ENCODE results near the gene KBTBD13.

KBTBD13 gene

DNA sequence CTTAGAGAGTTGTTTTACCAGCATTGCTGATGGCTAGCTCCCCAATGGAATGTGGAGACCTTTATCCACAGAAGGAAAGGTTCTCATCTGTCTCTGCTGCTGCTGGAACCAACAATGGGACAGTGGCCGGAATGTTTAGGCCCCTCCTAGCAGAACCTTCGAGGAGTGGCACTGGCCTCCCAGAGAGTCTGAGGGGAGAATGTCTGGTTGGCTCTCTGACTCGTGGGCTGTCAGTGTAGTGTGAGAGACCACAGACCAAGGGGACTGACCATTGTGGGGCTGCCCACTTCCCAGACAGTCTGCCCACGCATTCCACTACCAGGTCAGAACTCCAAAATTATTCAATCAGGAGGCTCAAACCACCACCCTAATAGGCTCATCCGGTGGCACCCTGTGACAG, 13.8 kb upstream of the KBTBD13 start:
- Histone ChIP-seq H3K4me3 (ENCODE audit: low read length) (no peak overlapping the region), H3K9me3 (ENCODE audit: control insufficient read depth, low read depth, low read length) (no peaks in the 10 kb centered on the region), H3K36me3 (ENCODE audit: control insufficient read depth, low read depth, low read length) (no peaks in the 10 kb centered on the region), H3K9ac (ENCODE audit: low read length) (no peak overlapping the region), H3K27me3 (ENCODE audit: control insufficient read depth, insufficient read depth, low read length) (peaks cover 10% of the 10 kb centered on the region), H3K27ac (ENCODE audit: low read length) (no peak overlapping the region), H3K4me1 (ENCODE audit: control insufficient read depth, low read depth, low read length) (peaks cover 8% of the 10 kb centered on the region)

DNA sequence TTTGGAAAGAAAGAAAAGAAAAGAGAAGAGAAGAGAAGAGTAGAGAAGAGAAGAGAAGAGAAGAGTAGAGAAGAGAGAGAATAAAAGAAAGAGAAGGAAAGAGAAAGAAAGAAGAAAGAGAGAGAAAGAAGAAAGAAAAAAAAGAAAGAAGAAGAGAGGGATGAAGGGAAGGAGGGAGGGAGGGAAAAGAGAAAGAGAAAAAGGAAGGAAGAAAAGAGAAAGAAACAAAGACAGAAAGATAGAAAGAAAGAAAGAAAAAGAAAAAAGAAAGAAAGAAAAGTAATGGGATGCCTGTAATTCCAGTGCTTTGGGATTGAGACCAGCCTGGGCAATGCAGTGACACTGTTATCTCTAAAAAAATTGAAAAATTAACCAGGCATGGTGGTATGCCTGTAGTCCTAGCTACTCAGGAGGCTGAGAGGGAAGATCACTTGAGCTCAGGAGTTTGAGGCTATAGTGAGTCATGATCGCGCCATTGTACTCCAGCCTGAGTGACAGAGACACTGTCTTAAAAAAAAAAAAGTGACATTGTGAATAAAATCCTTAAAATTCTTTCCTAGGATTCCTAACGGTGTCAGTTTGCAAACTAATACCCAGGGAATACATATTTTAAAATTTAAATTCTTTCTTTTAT, 10.4 kb upstream of the KBTBD13 start:
- H3K27ac ChIP-seq (ENCODE audit: low read length): no peak overlapping the region
- no peaks in the 10 kb centered on the region for H3K9me3 ChIP-seq (ENCODE audit: control insufficient read depth, low read depth, low read length)
- no peak overlapping the region for H3K4me3 ChIP-seq (ENCODE audit: low read length)
- H3K27me3 ChIP-seq (ENCODE audit: control insufficient read depth, insufficient read depth, low read length): peaks cover 10% of the 10 kb centered on the region
- H3K9ac ChIP-seq (ENCODE audit: low read length): no peak overlapping the region
- peaks cover 12% of the 10 kb centered on the region for H3K4me1 ChIP-seq (ENCODE audit: control insufficient read depth, low read depth, low read length)
- no peaks in the 10 kb centered on the region for H3K36me3 ChIP-seq (ENCODE audit: control insufficient read depth, low read depth, low read length)

DNA sequence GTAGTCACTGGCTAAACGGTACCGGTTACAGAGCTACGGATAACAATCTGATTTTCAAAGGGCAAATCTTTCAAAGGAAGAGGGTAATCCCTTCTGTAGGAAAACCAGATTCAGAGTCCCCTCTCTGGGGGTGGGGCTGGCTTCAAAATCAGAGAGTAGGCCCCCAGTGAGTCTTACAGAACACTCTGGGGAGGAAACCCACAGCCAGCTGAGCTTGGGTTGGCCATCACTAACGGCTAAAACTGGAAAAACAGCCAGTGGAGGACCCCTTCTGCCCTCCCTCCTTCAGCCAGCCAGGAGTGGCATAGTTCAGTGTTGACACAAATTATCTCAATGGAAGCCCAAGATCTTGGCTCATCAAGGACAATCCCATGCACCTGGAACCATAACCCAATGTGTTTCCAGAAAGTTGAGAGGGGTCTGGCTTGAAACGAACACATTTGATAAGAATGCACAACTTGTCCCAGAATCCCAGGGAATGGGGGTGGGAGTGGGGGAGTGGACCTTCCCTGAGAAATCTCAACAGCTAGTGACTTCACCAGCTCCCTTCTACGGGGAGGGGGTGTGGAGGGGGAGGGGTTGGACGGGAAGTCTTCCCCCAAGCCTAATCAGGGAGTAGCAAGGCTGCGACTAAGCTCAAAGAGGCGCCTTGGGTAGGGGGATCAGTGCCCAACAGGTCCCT, 9.8 kb upstream of the KBTBD13 start:
- no peak overlapping the region for H3K27ac ChIP-seq (ENCODE audit: low read length)
- H3K36me3 ChIP-seq (ENCODE audit: control insufficient read depth, low read depth, low read length): no peaks in the 10 kb centered on the region
- H3K4me3 ChIP-seq (ENCODE audit: low read length): peak overlapping the region; percentile 64
- no peaks in the 10 kb centered on the region for H3K9me3 ChIP-seq (ENCODE audit: control insufficient read depth, low read depth, low read length)
- peaks cover 10% of the 10 kb centered on the region for H3K27me3 ChIP-seq (ENCODE audit: control insufficient read depth, insufficient read depth, low read length)
- peak overlapping the region; percentile 29 for H3K9ac ChIP-seq (ENCODE audit: low read length)
- H3K4me1 ChIP-seq (ENCODE audit: control insufficient read depth, low read depth, low read length): peaks cover 12% of the 10 kb centered on the region

DNA sequence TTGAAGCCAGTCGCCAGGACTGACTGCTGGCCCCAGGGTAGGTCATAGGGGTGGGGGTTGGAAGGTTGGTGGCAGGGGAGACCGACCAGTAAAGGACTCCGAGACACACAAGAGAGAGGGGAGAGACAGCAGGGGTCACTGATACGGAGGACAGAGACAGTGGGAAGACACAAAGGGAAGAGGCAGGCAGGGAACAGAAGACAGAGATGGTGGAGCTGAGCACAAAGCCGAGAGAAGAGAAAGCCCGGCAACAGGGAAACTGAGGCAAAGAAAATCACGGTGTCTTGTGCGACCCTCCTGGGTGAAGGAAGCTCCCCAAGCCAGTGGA, 9.3 kb upstream of the KBTBD13 start:
- H3K4me3 ChIP-seq (ENCODE audit: low read length): peak overlapping the region; percentile 64
- H3K27ac ChIP-seq (ENCODE audit: low read length): no peak overlapping the region
- H3K9ac ChIP-seq (ENCODE audit: low read length): peak overlapping the region; percentile 29
- no peaks in the 10 kb centered on the region for H3K9me3 ChIP-seq (ENCODE audit: control insufficient read depth, low read depth, low read length)
- H3K36me3 ChIP-seq (ENCODE audit: control insufficient read depth, low read depth, low read length): no peaks in the 10 kb centered on the region
- H3K27me3 ChIP-seq (ENCODE audit: control insufficient read depth, insufficient read depth, low read length): peaks cover 10% of the 10 kb centered on the region
- peaks cover 12% of the 10 kb centered on the region for H3K4me1 ChIP-seq (ENCODE audit: control insufficient read depth, low read depth, low read length)

DNA sequence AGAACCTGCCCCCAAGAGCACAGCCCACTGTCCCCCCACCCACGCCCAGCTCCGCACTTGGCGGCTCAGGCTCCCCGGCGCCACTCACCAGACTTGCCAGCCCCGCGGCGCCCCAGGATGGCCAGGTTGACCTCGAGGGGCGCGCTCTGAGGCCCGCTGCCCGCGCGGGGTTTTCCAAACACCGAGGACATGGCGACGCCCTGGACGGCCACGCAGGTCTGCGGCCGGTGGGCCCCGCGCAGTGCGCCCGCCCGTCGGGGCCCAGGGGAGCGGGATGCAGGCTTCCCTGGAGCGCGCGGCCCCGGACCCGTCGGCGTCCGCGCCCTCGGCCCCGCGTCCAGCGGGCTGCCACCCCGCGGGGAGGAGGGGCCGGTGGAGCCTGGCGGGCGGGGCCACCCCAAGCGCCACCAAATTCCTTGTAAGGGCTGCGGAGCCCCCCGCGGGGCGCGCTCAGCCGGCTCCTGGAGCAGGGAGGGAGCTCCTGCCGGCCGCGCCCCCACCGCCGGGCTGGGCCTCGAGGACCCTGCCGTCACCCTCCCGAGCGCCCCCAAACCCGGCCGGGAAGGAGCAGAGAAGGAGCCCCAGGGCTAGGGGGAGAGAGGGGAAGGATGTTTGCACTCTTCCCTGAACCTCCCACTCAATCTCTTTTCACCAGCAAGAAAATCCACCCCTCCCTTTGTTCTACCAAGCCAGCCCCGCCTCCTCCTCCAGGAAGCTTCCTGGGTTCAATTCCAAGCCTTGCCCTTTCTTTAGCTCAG, 8.7 kb upstream of the KBTBD13 start, which contains the start of gene RASL12:
Gene RASL12, minus strand, starts transcription at position 347 of the 758 bp plus-strand sequence. Its CDS starts 156 bp downstream, at position 191.
- no peak within 1 kb of the TSS for H3K27ac ChIP-seq (ENCODE audit: low read length)
- H3K4me3 ChIP-seq (ENCODE audit: low read length): peak within 1 kb of the TSS; percentile 64
- H3K9me3 ChIP-seq (ENCODE audit: control insufficient read depth, low read depth, low read length): no peaks in the 10 kb centered on the region
- H3K27me3 ChIP-seq (ENCODE audit: control insufficient read depth, insufficient read depth, low read length): peaks cover 10% of the 10 kb centered on the region
- H3K9ac ChIP-seq (ENCODE audit: low read length): peak within 1 kb of the TSS; percentile 29
- H3K4me1 ChIP-seq (ENCODE audit: control insufficient read depth, low read depth, low read length): peaks cover 12% of the 10 kb centered on the region
- H3K36me3 ChIP-seq (ENCODE audit: control insufficient read depth, low read depth, low read length): no peaks in the 10 kb centered on the region

DNA sequence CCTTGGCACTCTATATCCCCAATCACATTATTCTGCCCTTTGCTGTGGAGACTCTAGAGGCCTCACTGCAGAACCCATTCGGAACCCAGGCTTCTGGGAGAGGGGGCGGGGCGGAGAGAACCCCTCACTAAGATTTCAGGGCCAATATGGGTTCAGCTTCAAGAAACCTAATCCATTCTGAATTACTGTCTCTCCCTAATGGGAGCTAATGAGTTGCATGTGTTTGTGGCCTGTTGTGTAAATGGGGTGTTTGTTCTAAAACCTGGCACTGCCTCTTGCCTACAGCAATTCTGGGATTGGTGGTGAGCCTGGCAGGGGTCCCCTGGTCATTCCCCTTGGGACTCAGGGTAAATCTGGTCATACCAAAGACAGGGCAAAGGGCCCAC, 8.2 kb upstream of the KBTBD13 start:
- Histone ChIP-seq H3K9me3 (ENCODE audit: control insufficient read depth, low read depth, low read length) (no peaks in the 10 kb centered on the region), H3K27ac (ENCODE audit: low read length) (no peak overlapping the region), H3K4me3 (ENCODE audit: low read length) (peak overlapping the region; percentile 64), H3K9ac (ENCODE audit: low read length) (no peak overlapping the region), H3K27me3 (ENCODE audit: control insufficient read depth, insufficient read depth, low read length) (peaks cover 10% of the 10 kb centered on the region), H3K4me1 (ENCODE audit: control insufficient read depth, low read depth, low read length) (peaks cover 12% of the 10 kb centered on the region), H3K36me3 (ENCODE audit: control insufficient read depth, low read depth, low read length) (no peaks in the 10 kb centered on the region)

DNA sequence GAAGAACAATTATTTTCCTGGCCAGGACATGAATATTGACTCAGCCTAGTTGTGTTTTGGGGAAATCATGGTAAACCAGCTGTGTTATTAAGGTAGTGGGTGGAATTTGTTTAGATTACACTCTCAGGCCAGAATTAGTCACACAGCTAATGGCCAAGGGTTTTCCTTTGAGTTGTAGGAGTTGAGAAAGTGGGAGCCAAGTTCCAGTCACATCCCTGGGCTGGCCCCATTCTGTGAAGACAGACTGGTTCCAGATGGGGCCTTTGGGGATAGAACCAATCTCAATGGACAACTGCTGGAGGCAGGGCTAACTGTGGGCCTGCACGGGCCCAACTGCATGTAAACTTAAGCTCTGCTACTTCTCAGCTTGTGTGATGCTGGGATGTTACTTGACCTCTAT, 7.4 kb upstream of the KBTBD13 start:
- Histone ChIP-seq H3K9ac (ENCODE audit: low read length) (no peak overlapping the region), H3K4me3 (ENCODE audit: low read length) (no peak overlapping the region), H3K27ac (ENCODE audit: low read length) (no peak overlapping the region), H3K27me3 (ENCODE audit: control insufficient read depth, insufficient read depth, low read length) (peaks cover 10% of the 10 kb centered on the region), H3K36me3 (ENCODE audit: control insufficient read depth, low read depth, low read length) (no peaks in the 10 kb centered on the region), H3K9me3 (ENCODE audit: control insufficient read depth, low read depth, low read length) (no peaks in the 10 kb centered on the region), H3K4me1 (ENCODE audit: control insufficient read depth, low read depth, low read length) (peaks cover 12% of the 10 kb centered on the region)

DNA sequence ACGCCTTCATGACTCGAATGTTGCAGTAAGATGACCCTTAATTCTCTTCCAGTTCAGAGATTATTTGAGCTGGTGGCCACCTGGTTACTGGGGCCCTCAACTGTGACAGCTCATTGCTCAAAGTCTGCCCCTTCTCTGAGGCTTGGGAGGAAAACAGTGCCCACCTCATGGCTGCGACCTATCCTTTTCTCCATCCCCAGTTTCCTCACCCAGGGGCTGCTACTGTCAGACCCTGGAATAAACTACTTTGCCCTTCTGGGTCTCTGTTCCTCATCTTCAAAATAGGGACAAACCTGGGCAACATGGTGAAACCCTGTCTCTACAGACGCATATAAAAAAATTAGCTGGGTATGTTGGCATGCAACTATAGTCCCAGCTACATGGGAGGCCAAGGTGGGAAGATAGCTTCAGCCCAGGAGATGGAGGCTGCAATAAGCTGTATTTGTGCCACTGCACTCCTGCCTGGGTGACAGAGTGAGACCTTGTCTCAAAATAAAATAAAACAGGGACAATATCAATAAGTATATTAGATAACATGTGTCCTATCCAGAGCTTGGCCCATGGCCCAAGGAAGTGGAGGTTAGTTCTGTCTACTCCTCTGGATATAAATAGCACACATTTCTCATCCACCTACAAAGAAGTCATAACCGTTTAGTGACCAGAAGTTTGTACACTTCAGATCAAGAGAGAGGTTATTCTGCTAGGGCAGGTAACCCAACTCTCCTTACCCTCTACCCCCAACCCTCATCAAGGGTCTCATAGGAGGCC, 6.6 kb upstream of the KBTBD13 start:
- Histone ChIP-seq H3K4me3 (ENCODE audit: low read length) (no peak overlapping the region), H3K9me3 (ENCODE audit: control insufficient read depth, low read depth, low read length) (no peaks in the 10 kb centered on the region), H3K36me3 (ENCODE audit: control insufficient read depth, low read depth, low read length) (no peaks in the 10 kb centered on the region), H3K4me1 (ENCODE audit: control insufficient read depth, low read depth, low read length) (peaks cover 12% of the 10 kb centered on the region), H3K27me3 (ENCODE audit: control insufficient read depth, insufficient read depth, low read length) (peaks cover 10% of the 10 kb centered on the region), H3K27ac (ENCODE audit: low read length) (no peak overlapping the region), H3K9ac (ENCODE audit: low read length) (no peak overlapping the region)

DNA sequence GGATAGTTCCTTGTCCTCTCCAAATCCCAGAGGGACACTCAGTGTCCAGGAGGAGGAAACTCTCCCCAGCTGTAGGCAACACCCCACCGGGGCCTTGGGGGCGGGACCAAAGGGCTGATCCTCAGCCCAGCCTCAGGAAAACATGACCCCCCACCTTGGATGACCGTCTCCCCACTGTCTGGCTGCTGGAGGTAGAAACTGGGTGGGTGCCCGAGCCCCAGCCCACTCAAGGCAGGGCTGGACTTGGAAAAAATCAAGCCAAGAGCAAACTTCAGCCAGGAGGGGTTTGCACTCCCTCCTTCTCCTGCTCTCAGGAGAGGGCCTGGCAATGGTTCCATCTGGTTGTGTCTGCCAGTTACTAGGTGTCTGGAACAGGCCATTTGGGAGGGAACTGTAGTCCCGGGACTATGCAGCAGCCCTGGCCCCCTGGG, 5.2 kb upstream of the KBTBD13 start:
- peaks cover 12% of the 10 kb centered on the region for H3K4me1 ChIP-seq (ENCODE audit: control insufficient read depth, low read depth, low read length)
- H3K4me3 ChIP-seq (ENCODE audit: low read length): no peak overlapping the region
- H3K9ac ChIP-seq (ENCODE audit: low read length): no peak overlapping the region
- no peak overlapping the region for H3K27ac ChIP-seq (ENCODE audit: low read length)
- peaks cover 10% of the 10 kb centered on the region for H3K27me3 ChIP-seq (ENCODE audit: control insufficient read depth, insufficient read depth, low read length)
- H3K36me3 ChIP-seq (ENCODE audit: control insufficient read depth, low read depth, low read length): no peaks in the 10 kb centered on the region
- H3K9me3 ChIP-seq (ENCODE audit: control insufficient read depth, low read depth, low read length): no peaks in the 10 kb centered on the region

DNA sequence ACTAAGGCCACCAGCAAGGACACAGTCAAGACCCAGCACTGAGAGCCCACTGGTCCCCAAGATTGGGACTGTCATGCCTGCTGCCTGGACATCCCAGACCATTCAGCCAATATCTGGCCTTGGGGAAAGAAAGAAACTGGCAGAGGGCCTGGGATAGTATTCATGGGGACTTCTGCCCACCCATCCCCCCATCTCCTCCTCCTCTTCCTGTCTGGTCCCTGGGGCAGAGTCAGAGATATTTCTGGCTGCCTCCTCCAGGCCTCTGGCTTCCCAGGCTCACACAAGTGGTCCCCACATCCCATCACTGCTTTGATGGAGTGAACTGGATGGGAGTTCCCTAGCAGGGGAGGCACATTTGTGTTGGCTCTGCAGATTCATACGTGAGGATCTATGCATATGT, 4.5 kb upstream of the KBTBD13 start:
- no peak overlapping the region for H3K9ac ChIP-seq (ENCODE audit: low read length)
- no peaks in the 10 kb centered on the region for H3K36me3 ChIP-seq (ENCODE audit: control insufficient read depth, low read depth, low read length)
- H3K9me3 ChIP-seq (ENCODE audit: control insufficient read depth, low read depth, low read length): no peaks in the 10 kb centered on the region
- peaks cover 6% of the 10 kb centered on the region for H3K4me1 ChIP-seq (ENCODE audit: control insufficient read depth, low read depth, low read length)
- H3K4me3 ChIP-seq (ENCODE audit: low read length): no peak overlapping the region
- peaks cover 6% of the 10 kb centered on the region for H3K27me3 ChIP-seq (ENCODE audit: control insufficient read depth, insufficient read depth, low read length)
- H3K27ac ChIP-seq (ENCODE audit: low read length): no peak overlapping the region

DNA sequence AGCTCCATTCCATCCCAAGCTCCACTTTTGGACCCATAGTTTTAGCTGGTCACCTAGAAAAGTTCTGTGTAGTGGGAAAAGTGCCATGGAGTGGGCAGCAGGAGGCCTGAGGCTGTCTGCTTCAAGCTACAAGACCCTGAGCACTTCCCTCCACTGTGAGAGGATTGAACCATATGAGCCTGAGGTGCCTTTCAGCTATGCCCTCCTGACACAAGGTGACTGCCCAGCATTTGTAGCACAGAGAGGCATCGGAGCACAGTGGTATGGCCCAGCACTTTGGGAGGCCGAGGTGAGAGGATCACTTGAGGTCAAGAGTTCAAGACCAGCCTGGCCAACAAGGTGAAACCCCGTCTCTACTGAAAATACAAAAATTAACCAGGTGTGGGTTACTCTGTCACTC, 3.9 kb upstream of the KBTBD13 start:
- Histone ChIP-seq H3K9ac (ENCODE audit: low read length) (no peak overlapping the region), H3K27ac (ENCODE audit: low read length) (no peak overlapping the region), H3K36me3 (ENCODE audit: control insufficient read depth, low read depth, low read length) (no peaks in the 10 kb centered on the region), H3K27me3 (ENCODE audit: control insufficient read depth, insufficient read depth, low read length) (peaks cover under 1% of the 10 kb centered on the region), H3K4me3 (ENCODE audit: low read length) (no peak overlapping the region), H3K4me1 (ENCODE audit: control insufficient read depth, low read depth, low read length) (peaks cover 4% of the 10 kb centered on the region), H3K9me3 (ENCODE audit: control insufficient read depth, low read depth, low read length) (no peaks in the 10 kb centered on the region)
